Measurements from ENCODE around the gene CCDC88A. TPM values are rescaled to one million over a fixed set of nuclear protein-coding genes. Genes with fewer than 3 reads are reported as not detected.

CCDC88A gene
- total RNA-seq, 1 donor from 2014 or later, result 20.3 TPM

- DNase-seq (ENCODE audit: low read depth) (no peak), FAIRE-seq (no peak)
- TF ChIP-seq, protein P1, sequence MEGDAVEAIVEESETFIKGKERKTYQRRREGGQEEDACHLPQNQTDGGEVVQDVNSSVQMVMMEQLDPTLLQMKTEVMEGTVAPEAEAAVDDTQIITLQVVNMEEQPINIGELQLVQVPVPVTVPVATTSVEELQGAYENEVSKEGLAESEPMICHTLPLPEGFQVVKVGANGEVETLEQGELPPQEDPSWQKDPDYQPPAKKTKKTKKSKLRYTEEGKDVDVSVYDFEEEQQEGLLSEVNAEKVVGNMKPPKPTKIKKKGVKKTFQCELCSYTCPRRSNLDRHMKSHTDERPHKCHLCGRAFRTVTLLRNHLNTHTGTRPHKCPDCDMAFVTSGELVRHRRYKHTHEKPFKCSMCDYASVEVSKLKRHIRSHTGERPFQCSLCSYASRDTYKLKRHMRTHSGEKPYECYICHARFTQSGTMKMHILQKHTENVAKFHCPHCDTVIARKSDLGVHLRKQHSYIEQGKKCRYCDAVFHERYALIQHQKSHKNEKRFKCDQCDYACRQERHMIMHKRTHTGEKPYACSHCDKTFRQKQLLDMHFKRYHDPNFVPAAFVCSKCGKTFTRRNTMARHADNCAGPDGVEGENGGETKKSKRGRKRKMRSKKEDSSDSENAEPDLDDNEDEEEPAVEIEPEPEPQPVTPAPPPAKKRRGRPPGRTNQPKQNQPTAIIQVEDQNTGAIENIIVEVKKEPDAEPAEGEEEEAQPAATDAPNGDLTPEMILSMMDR (IDR thresholded peaks at IDR 0.05; ENCODE audit: insufficient read depth, low read length, severe bottlenecking), result no peak
- Histone ChIP-seq H3K36me3 (ENCODE audit: control insufficient read depth, insufficient read depth, low read length) (no peaks in the 10 kb centered on the region), H3K4me3 (ENCODE audit: low read depth, low read length) (no peak overlapping the region), H3K27me3 (ENCODE audit: control insufficient read depth, insufficient read depth, low read length) (no peaks in the 10 kb centered on the region)
Measured at GRCh38 chr2:55351672-55352071, 68.0 kb downstream of the CCDC88A start.

- DNase-seq (ENCODE audit: low read depth) (no peak), FAIRE-seq (no peak)
- Histone ChIP-seq H3K36me3 (ENCODE audit: control insufficient read depth, insufficient read depth, low read length) (no peaks in the 10 kb centered on the region), H3K4me3 (ENCODE audit: low read depth, low read length) (no peak overlapping the region), H3K27me3 (ENCODE audit: control insufficient read depth, insufficient read depth, low read length) (no peaks in the 10 kb centered on the region)
- TF ChIP-seq, protein P1 (IDR thresholded peaks at IDR 0.05; ENCODE audit: insufficient read depth, low read length, severe bottlenecking), result no peak
Measured at GRCh38 chr2:55345064-55345463, 74.6 kb downstream of the CCDC88A start.

- no peaks in the 10 kb centered on the region for H3K36me3 ChIP-seq (ENCODE audit: control insufficient read depth, insufficient read depth, low read length)
- H3K27me3 ChIP-seq (ENCODE audit: control insufficient read depth, insufficient read depth, low read length), result no peaks in the 10 kb centered on the region
- TF ChIP-seq, protein P1 (IDR thresholded peaks at IDR 0.05; ENCODE audit: insufficient read depth, low read length, severe bottlenecking), result no peak
- FAIRE-seq (no peak), DNase-seq (ENCODE audit: low read depth) (no peak)
- no peak overlapping the region for H3K4me3 ChIP-seq (ENCODE audit: low read depth, low read length)
Measured at GRCh38 chr2:55338268-55338667, 81.4 kb downstream of the CCDC88A start.

DNA sequence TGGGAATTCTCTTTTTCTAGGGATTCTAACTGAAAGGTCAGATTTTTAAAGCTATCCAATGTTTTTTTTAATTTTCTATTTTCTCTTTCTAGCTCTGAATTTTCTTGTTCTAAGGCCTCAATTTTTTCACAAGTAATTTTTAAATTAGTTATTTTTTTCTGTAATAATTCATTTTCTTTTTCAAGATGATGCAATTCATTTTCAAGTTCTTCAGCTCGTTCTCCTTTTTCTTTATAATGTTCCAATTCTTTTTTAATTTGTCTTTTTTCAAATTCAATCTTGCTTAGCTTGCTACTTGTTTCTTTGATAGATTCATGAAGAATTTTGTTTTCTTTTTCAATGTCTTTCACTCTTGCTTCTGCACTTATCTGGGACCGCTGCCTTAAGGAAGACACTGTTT is 84.9 kb downstream of the CCDC88A start:
- TF ChIP-seq, protein P1 (IDR thresholded peaks at IDR 0.05; ENCODE audit: insufficient read depth, low read length, severe bottlenecking), result no peak
- Histone ChIP-seq H3K27me3 (ENCODE audit: control insufficient read depth, insufficient read depth, low read length) (no peaks in the 10 kb centered on the region), H3K36me3 (ENCODE audit: control insufficient read depth, insufficient read depth, low read length) (no peaks in the 10 kb centered on the region), H3K4me3 (ENCODE audit: low read depth, low read length) (no peak overlapping the region)
- DNase-seq (ENCODE audit: low read depth) (no peak), FAIRE-seq (no peak)

- H3K4me3 ChIP-seq (ENCODE audit: low read depth, low read length), result no peak overlapping the region
- FAIRE-seq (no peak), DNase-seq (ENCODE audit: low read depth) (no peak)
- TF ChIP-seq, protein P1 (IDR thresholded peaks at IDR 0.05; ENCODE audit: insufficient read depth, low read length, severe bottlenecking), result no peak
- H3K27me3 ChIP-seq (ENCODE audit: control insufficient read depth, insufficient read depth, low read length), result no peaks in the 10 kb centered on the region
- H3K36me3 ChIP-seq (ENCODE audit: control insufficient read depth, insufficient read depth, low read length), result peaks cover 1% of the 10 kb centered on the region
Measured at GRCh38 chr2:55330541-55331297, 88.9 kb downstream of the CCDC88A start.

Data from bronchial epithelial cell (primary cell).